ENCODE data around the gene ARRDC1. TPM values are rescaled to one million over a fixed set of nuclear protein-coding genes. Genes with fewer than 3 reads are reported as not detected.
A peak's percentile ranks its signal among the peaks of the same experiment; 100 is the strongest.
"Not testable (repeated sequence)": the region's sequence is repeated elsewhere in the genome, so short reads cannot be mapped to it uniquely, and the experiment has no call there.

ARRDC1 gene
- total RNA-seq, 1 donor from 2014 or later: 56.8 TPM

DNA sequence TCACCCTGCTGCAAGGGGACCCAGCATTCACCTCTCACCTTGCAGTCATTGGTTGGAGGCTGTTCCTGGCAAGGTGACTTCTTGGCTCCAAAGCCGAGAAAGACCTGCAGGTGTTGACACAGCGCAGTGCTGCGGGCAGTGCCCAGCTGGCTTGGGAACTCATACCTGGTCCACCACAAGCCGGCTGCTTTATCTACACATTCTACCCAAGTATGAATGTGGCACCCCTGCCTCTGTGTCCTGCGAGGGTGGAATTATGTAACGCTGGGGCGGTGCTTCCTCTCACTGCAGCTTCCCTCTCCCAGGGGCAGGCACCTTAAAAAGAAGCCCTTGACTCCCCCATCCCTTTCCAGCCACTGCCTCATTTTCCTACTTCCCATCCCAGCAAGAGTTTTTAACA is 12.7 kb upstream of the ARRDC1 start:
- no peak overlapping the region for H3K27ac ChIP-seq

DNA sequence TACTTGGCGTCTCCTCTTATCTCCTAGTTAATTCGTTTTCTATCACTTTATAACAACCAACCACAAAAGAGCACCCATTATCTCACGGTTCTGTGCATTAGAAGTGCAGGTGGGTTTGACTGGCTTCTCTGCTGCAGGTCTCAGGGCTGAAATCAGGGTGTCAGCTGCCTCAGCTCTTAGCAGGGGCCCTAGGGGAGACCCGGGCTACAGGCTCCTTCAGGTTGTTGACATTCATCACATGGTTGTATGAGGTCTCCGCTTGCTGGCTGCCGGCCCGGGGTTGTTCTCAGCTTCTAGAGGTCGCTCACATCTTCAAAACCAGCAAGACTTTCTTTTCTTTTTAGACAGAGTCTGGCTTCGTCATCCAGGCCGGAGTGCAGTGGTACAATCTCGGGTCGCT is 12.3 kb upstream of the ARRDC1 start:
- H3K27ac ChIP-seq: no peak overlapping the region
- peaks cover 7 to 14% of the 10 kb centered on the region in 2 donors for H3K4me1 ChIP-seq
- DNase-seq (ENCODE audit: low spot score in 2 of 2): no peak
- peaks cover 2 to 3% of the 10 kb centered on the region in 2 donors for H3K36me3 ChIP-seq
- H3K4me3 ChIP-seq: no peak overlapping the region
- no peaks in the 10 kb centered on the region for H3K27me3 ChIP-seq
- no peaks in the 10 kb centered on the region for H3K9me3 ChIP-seq
- intact Hi-C loops (cut with DNase I): loop anchor here (5.0 kb wide), 1 partner anchor 41 kb away; the partner anchor contains the start of genes MRPL41 and PNPLA7
- TF ChIP-seq CTCF (IDR thresholded peaks at IDR 0.05): no peak

More for the DNA sequence above, 12.7 kb upstream of the ARRDC1 start:
- TF ChIP-seq CTCF (IDR thresholded peaks at IDR 0.05): no peak
- no peak for DNase-seq (ENCODE audit: low spot score in 2 of 2)
- H3K4me1 ChIP-seq: peaks cover 7 to 14% of the 10 kb centered on the region in 2 donors
- H3K4me3 ChIP-seq: no peak overlapping the region
- no peaks in the 10 kb centered on the region for H3K9me3 ChIP-seq
- H3K36me3 ChIP-seq: peaks cover 4 to 5% of the 10 kb centered on the region in 2 donors
- H3K27me3 ChIP-seq: no peaks in the 10 kb centered on the region
- intact Hi-C loops (cut with DNase I): loop anchor here (5.0 kb wide), 1 partner anchor 40 kb away; the partner anchor contains the start of genes MRPL41 and PNPLA7

- H3K27ac ChIP-seq; H3K4me3 ChIP-seq; H3K27me3 ChIP-seq; H3K4me1 ChIP-seq; H3K36me3 ChIP-seq; DNase-seq (ENCODE audit: low spot score in 2 of 2); H3K9me3 ChIP-seq; intact Hi-C loops (cut with DNase I): not testable (repeated sequence)
These were observed 8.9 kb upstream of the ARRDC1 start for GRCh38 chr9:137596577-137596976.

DNA sequence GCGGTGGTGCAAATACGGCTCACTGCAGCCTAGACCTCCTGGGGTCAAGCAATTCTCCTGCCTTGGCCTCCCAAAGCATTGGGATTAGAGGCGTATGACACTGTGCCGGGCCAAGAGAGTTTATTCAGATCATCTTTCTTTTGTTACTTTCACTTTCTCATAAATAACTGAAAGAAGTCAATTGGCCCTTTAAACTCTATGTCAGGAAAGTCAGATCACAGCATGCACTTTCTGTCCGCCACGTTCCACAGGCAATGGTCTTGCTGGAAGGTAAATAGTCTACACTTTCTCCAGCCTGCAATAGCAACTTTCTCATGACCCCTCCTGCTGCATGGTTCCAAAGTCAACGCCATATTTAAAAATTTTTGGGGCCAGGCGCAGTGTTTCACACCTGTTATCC is 6.5 kb upstream of the ARRDC1 start:
- Histone ChIP-seq H3K36me3 (no peaks in the 10 kb centered on the region), H3K4me1 (no peaks in the 10 kb centered on the region), H3K27ac (no peak overlapping the region), H3K9me3 (no peaks in the 10 kb centered on the region), H3K27me3 (no peaks in the 10 kb centered on the region), H3K4me3 (no peak overlapping the region)
- intact Hi-C loops (cut with DNase I): no loop called here
- no peak for DNase-seq (ENCODE audit: low spot score in 2 of 2)
- no peak for TF ChIP-seq CTCF (IDR thresholded peaks at IDR 0.05)

DNA sequence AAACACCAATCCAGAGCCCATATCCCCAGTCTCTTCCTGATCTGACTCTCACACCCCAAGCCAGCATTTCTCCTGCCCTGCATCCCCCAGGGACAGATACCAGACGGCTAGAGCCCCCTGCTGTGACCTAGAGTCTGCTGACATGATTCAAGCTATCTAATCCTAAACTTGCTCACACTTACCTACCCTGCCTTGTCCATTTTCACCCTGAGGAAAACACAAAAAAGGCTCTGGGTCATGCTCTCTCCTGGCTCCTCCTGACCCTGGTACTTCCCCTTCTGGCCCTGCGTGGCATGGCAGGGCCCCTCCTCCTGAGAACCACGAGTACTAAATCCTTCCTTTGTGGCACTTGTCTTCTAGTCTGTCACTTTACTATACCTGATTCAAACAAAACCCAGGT is 2.8 kb upstream of the ARRDC1 start:
- intact Hi-C loops (cut with DNase I): loop anchor here (10.0 kb wide), 1 partner anchor 148 kb away; the partner anchor contains the start of gene NSMF
- Histone ChIP-seq H3K4me3 (no peak overlapping the region), H3K9me3 (no peaks in the 10 kb centered on the region), H3K27ac (no peak overlapping the region), H3K27me3 (no peaks in the 10 kb centered on the region), H3K36me3 (no peaks in the 10 kb centered on the region), H3K4me1 (peaks cover 6 to 19% of the 10 kb centered on the region in 2 donors)
- no peak for DNase-seq (ENCODE audit: low spot score in 2 of 2)
- no peak for TF ChIP-seq CTCF (IDR thresholded peaks at IDR 0.05)

GRCh38 chr9:137603879-137604278 is 1.6 kb upstream of the ARRDC1 start:
- Histone ChIP-seq H3K27me3 (no peaks in the 10 kb centered on the region), H3K27ac (peak overlapping the region in 1 of 2 donors; percentile 66), H3K36me3 (no peaks in the 10 kb centered on the region), H3K9me3 (no peaks in the 10 kb centered on the region), H3K4me1 (peaks cover 6 to 19% of the 10 kb centered on the region in 2 donors), H3K4me3 (peak overlapping the region in 1 of 2 donors; percentile 91)
- no peak for TF ChIP-seq CTCF (IDR thresholded peaks at IDR 0.05)
- intact Hi-C loops (cut with DNase I): loop anchor here (10.0 kb wide), 1 partner anchor 149 kb away; the partner anchor contains the start of gene NSMF
- DNase-seq (ENCODE audit: low spot score in 2 of 2): no peak
